NT2/D1 (cell line): ENCODE measurements around the gene SORCS3.

ENCODE experiments used
- YY1 ChIP-seq: IDR thresholded peaks from 2 replicates; pipeline ENCODE4 v1.6.1; 2011; ENCODE audit not compliant: insufficient read length, insufficient read depth
- ZNF274 ChIP-seq: IDR thresholded peaks from 2 replicates; pipeline ENCODE4 v1.6.1; 2011; ENCODE audit warnings: mild to moderate bottlenecking, low read depth, low read length

DNA sequence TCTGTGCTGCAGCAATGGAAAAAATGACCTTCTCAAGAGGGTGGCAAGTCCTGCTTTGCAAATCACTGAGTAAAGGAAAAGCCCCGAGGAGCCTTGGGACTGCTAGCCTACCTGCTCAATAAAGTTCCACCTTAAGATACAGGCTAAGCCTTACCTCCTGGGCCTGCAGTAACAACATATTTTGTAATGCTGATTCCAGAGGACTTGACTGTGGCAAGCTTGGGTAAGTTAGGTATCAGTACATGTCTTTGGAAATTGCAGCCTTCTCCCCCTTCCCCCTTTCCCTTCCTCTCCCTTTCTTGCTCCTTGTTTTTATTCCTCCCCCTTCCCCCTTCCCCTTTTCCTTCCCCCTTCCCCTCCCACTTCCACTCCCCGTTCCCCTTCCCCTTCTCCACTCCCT, 126.2 kb downstream of the SORCS3 start:
- TF ChIP-seq ZNF274 = no peak
- no peak for TF ChIP-seq YY1
